GM19324 (cell line): ENCODE results near the gene CADM4.
"Not testable (repeated sequence)": the region's sequence is repeated elsewhere in the genome, so short reads cannot be mapped to it uniquely, and the experiment has no call there.

Experiments
- ATAC-seq: cut with Tn5 transposase; IDR thresholded peaks from one replicate; pipeline ENCODE4 v1.9.1; 2021; ENCODE audit warnings: mild to moderate bottlenecking, moderate library complexity; ENCODE audit not compliant: unreplicated experiment, low FRiP score

CADM4 gene

DNA sequence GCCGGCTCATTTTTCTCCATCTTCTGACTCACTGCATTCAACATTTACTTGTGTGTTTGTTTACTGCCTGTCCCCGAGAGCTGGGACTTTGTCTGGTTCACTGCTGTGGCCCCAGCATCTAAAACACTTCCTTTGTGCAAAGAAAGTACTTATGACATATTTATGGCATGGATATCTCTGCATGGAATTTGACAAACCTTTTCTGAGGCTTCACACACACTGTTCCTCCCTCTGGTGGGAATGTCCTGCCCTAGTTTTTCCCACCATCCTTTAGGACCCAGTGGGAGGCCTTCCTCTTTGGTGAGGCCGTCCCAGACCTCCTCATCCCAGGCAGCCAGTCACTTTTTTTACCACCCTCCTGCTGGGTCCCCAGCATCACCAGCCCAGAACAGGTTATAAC lies 29.2 kb downstream of the CADM4 start:
- ATAC-seq, result no peak

DNA sequence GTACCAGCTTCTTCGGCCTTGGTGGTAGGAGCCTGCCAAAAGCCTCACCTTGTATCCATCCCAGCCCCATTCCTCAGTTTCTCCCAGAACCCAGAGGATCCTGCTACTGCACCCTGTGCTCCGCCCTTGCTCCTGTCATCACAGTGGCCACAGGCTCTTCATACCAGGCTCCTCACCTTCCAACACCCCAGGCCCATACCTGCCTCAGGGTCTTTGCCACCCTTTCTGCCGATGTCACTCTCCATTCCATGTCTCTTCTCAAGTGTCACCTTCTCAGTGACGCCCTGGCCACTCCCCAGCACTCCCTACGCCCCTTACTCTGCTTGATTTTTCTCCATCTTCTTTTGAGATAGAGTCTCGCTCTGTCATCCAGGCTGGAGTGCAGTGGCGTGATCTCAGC lies 29.8 kb downstream of the CADM4 start:
- ATAC-seq, result no peak

DNA sequence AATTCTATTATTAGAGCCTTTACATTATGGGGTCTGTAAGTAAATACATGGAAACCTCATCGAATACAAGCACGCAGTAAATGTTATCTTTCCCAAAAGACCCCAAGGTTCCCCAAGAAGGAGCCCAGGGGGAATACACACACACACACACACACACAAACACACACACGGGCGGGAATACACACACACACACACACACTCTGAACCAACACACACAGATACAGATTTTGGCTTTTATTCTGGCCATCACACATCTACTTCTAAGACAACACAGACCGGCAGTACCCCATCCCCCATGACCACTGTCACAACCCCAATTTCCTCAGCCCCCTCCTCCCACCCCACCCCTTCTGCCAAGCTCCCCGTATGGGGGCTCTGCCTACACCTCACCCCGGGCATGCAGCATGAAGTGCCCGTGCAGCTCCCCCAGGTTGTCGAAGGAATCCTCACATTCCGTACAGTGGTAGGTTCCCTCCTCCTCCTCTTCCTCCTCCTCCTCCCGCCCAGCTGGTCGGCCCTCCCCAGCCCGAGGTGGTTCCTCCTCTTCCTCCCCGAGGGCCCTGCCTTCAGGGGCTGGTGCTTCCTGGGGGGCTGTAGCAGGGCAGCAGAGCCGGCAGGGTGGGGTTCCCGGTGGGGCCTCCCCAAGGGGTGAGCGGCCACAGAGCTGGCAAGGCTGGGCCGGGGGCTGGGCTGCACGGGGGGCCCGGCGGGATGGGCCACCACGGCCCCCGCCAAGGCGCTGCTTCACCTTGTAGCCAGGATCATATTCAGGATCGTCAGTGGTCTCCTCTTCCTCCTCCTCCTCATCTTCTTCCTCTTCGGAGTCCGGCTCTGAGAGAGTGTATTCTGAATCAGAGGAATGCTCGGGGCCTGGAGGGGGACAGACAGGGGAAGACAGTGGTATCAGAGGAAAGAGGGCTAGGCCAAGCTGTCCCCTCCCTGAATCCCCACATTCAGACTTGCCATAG lies 32.1 kb downstream of the CADM4 start:
- ATAC-seq, result no peak

DNA sequence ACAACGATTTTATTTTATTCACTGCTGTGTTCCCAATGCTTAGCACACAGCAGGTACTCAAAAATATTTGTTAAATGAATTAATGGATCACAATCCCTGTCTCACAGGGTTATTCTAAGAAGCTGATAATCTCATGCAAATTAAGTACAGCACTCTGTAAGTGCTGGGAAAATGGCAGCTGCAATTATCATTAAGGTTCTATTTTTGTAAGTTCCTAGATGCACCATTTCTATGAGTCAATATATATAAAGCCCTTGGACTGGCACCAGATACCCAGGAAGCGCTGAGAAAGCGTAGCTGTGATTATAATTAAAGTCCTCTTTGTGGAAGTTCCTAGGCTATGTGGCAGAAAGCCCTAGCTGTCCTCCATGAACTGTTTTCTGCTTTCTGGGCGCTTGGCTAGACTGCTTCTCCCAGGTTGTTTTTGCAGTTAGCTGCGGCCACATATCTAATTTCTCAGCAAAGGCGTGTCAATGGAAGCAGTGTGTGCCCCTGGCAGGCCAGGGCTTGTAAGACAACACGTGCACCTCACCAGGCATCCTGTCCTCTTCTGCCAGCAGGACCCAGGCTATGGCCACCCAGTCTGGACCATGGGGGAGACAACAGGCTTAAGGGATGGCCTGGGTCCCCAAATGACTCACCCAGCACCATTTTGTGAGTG lies 33.0 kb downstream of the CADM4 start:
- ATAC-seq, result no peak

DNA sequence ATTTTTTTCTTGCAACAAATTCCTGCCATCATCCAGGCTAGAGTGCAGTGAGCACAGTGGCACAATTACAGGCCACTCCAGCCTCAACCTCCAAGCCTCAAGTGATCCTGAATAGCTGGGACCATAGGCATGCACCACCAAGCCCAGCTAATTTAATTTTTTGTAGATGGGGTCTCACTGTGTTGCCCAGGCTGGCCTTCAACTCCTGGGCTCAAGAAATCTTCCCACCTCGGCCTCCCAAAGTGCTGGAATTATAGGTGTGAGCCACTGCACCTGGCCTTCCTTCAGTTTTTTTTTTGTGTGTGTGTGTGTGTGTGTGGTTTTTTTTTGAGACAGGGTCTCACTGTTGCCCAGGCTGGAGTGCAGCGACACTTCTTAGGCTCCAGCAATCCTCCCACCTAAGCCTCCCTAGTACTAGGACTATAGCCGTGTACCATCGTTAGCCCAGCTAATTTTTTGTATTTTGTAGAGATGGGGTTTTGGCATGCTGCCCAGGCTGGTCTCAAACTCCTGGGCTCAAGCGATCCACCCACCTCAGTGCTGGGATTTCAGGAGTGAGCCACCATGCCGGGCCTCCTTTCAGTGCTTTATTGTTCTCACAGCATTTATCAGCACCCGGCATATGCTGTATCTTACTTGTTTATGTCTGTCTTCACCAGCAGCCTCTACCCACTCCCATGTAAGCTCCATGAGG lies 33.6 kb downstream of the CADM4 start:
- no peak for ATAC-seq

DNA sequence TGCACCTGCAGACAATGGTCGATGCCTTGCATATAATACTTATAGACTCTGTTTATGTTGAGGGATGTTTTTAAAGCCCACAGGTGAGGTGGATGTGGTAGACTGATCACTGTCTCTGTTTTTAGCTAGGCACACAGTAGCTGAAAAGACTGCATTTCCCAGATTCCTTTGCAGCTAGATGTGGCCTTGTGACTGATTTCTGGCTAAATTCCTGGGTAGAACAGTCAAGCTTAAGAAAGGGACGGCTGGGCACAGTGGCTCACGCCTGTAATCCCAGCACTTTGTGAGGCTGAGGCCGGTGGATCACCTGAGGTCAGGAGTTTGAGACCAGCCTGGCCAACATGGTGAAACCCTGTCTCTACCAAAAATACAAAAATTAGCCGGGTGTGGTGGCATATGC lies 39.3 kb downstream of the CADM4 start:
- ATAC-seq, result not testable (repeated sequence)

DNA sequence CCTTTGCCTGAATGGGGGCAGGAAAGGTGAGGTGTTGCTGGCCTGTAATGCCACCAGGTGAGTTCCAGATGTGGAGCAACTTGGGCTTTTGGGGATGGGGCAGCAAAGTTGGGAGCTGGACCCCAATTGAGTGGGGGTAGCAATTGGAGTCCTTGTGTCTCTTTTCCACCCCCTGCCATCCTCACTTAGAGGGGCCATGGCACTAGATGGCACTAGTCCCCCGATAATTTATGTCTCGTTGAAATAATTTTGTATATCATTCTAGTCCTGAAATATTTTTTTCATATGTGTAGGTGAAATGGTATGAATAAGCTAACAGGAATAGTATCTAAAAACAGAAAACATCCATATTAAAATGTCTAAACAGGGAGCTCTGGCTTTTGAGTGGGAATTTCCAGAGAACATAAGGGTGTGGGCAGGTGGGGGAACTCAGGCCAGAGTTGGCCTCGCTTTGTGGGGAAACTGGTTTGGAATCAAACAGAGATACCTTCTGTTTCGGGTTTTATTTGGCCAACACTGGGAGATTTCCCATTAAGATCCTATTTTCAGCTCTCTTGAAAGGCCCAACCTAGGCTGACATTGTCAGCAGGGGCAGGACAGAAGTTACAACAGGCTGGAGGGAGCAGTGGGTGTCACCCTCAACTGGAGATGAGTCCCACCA lies 39.9 kb downstream of the CADM4 start:
- ATAC-seq, result no peak

DNA sequence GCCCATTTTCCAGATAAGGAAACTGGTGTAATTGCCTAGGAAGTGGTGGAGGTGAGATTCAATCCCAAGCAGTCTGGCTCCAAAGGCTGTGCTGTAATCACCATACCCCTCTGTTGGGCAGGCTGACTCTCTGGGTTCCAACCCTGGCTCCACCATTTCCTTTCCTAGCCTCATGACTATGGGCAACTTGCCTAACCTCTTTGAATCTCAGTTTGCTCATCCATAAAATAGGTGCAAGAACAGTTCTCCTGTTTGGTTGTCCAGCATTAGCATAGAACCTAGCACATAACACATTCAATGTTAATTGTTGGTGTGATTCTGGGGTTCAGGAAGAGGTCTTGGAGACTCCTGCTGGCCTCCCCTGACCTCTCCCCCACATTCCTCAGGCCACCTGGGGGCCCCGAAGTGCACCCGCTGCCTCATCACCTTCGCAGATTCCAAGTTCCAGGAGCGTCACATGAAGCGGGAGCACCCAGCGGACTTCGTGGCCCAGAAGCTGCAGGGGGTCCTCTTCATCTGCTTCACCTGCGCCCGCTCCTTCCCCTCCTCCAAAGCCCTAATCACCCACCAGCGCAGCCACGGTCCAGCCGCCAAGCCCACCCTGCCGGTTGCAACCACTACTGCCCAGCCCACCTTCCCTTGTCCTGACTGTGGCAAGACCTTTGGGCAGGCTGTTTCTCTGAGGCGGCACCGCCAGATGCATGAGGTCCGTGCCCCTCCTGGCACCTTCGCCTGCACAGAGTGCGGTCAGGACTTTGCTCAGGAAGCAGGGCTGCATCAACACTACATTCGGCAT lies 41.0 kb downstream of the CADM4 start:
- no peak for ATAC-seq

DNA sequence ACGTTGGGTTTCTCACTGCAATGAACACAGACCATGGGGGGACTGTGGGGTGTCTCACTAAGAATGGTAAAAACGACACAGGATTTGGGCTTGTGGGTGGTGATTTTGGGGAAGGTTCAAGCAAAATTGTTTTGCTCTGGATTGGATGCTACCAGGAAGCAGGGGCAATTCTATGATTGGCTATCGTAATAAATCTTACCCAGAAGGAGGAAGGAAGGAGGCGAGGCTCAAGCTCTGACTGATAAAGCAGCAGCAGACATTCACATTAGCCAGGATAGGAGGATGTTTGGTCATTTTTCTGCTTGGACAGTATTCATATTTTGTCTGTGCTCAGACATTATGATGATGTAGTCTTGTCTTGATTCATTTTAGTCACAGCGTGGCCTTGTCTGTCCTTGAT lies 41.8 kb downstream of the CADM4 start:
- no peak for ATAC-seq

DNA sequence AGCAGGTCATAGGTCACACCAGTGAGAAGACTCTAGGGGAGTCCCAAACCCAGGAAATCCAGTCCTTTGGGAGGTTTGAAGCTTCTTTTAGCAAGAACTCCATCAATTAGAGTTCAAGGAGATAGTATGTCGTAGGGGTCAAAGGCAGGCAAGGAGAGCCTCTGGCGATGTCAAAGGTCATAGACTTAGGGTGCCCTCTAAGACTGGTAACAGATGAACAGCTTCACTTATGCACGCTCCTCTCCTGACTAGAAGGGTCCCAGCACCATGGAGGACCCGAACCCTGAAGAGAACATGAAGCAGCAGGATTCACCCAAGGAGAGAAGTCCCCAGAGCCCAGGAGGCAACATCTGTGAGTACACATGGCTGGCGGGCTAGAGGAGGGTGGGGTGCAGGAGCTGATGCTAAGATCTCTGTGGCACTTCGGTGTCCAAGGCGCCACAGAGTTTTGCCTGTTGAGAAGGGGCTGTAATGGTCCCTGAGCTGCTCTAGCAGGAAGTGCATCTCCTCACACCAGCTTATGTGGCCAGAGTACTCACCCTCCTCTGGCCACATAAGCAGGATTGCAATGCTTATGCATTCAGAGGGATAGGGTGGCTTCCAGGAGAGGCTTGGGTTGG lies 42.7 kb downstream of the CADM4 start:
- ATAC-seq, result no peak

DNA sequence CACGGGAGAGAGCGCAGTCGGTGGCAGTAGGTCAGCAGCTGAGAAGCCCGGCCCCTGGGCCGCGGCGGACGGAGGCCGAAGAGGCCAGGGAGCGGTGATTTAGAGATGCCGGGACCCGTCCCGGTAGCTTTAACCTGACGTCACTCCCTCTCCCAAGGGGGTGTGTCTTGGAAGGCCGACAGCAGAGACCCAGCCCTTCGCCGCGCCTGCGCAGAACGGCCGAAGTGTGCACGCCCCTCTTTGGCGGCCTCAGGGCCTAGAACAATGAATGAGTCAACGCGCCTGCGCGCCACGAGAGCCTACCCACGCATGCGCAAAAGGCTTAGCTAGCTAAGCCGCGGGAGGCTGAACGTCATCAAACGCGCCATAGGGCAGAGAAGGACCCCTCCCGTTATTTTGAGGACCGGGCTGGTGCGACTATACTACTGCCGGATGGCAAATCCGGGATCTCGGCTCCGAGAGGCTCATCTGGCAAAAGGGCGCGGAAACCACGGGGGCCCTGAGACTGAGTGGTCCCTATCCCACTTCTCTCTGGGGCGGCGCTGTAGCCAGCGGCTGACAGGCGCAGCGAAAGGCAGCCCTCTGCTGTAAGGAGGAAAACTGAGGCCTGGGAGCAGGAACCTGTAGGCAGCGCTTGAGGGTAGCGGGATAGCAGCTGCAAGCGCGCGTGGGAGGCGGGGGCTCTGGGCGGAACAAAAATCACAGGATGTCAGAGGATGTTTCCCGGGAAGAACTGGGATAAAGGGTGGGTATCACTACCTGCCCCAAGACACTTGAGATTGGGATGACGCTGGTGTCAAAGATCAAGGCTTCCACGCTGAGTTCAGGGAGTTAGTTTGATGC lies 43.4 kb downstream of the CADM4 start, which contains the start of the genes IRGQ and ZNF576:
Gene IRGQ, minus strand, starts transcription at position 136 of the 843 bp plus-strand sequence. CDS start 796 bp downstream, outside the sequence.
Gene ZNF576, plus strand, starts transcription at position 597 of the 843 bp plus-strand sequence. CDS start 514 bp downstream, outside the sequence.
- peak; percentile 90 for ATAC-seq

DNA sequence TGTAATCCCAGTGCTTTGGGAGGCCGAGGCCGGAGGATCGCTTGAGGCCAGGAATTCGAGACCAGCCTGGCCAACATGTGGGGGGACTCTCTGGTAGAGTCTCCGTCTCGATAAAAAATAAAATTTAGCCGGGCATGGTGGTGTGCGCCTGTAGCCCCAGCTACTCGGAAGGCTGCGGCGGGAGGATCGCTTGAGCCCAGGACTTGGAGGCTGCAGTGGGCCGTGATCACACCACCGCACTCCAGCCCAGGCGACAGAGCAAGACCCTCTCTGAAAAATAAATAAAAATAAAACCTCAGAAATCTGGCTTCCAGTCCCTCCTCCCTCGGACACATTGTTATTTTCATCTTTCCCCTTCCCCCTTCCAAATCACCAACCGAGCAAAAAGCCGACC lies 44.0 kb downstream of the CADM4 start:
- no peak for ATAC-seq

DNA sequence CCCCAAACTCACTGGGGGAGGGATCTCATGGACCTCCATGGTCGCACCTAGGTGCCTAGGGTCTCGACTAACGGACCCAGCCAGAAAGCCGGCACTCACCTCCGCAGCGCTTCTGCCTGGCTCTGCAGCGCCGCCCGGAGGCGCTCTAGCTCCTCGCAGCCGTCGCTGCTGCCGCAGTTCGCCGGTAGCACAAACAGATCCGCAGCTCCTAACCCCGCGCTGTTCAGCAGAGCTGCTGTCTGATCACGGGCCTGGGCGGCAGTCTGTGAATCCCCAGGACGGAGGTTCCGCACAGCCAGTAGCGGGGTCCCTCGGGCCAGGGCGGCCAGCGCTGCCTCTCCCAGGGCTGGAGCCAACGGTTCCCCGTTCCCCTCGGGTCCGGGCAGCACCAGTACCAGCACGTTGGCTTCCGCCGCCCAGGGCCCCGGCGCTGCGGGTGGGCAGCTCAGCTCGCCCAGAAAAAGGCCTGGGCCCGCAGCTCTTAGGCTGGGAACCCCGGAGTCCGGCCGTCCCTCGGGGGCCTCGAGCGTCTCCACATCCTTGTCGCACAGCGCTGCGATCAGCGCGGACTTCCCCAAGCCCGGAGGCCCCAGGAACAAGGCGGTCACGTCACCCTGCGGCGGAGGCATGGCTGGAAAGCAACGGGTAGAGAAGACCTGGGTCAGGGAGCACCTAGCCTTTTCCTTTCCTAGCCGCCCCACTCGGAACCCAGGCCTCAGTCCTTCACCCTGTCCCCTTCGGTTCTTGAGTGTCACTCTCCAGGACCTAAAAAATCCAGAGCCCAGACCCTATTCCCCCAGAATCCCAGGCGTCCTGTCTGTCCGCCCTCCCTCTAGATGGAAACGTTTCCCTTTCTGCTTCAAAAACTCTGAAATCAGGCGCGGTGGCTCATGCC lies 44.7 kb downstream of the CADM4 start:
- ATAC-seq, result no peak

DNA sequence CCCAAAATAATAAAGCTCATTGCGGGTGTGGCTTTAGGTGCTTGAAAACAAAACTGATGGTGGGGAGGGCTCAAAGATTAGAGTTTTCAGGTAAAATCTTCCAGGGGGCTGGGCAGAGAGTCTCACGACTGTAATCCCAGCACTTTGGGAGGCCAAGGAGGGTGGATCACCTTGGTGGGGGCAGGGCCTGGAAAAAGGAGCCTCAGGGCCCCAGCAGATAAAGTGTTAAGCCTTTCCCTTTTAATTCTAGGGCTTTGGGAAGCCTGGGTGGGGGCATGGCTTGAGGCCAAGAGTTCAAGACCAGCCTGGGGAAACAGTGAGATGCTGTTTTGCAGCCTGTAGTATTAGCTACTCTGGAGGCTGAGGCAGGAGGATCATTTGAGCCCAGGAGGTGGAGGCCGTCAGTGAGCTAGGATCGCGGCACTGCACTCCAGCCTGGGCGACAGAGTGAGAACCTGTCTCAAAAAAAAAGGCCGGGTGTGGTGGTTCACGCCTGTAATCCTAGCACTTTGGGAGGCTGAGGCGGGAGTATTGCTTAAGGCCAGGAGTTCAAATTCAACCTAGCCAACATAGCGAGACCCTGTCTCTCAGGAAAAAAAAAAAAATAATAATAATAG lies 45.5 kb downstream of the CADM4 start:
- no peak for ATAC-seq

DNA sequence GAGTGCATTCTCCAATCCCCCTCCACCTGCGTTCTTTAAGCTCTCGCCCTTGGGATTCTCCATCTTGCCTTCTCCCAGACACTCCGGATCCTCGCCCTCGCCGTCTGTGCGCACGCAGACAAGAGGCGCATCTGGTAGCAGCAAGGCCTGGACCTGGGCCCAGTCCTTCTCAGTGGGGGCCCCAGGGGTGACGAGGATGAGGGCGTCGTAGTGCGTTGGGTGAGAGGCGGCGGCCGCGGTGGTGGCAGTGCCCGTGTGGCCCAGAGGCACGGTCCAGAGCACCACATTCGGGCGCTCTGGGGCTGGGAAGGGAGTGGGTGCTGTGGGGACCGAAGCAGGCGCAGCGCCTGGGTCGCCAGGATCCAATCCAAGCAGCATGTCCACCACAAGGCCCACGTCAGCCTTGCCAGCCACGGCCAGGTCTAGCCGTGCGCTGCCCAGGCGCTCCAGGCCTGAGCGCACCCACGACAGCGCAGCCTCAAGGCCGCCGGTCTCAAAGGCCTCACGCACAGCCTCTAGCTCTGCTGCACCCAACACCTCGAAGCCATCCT lies 46.8 kb downstream of the CADM4 start:
- ATAC-seq, result no peak

DNA sequence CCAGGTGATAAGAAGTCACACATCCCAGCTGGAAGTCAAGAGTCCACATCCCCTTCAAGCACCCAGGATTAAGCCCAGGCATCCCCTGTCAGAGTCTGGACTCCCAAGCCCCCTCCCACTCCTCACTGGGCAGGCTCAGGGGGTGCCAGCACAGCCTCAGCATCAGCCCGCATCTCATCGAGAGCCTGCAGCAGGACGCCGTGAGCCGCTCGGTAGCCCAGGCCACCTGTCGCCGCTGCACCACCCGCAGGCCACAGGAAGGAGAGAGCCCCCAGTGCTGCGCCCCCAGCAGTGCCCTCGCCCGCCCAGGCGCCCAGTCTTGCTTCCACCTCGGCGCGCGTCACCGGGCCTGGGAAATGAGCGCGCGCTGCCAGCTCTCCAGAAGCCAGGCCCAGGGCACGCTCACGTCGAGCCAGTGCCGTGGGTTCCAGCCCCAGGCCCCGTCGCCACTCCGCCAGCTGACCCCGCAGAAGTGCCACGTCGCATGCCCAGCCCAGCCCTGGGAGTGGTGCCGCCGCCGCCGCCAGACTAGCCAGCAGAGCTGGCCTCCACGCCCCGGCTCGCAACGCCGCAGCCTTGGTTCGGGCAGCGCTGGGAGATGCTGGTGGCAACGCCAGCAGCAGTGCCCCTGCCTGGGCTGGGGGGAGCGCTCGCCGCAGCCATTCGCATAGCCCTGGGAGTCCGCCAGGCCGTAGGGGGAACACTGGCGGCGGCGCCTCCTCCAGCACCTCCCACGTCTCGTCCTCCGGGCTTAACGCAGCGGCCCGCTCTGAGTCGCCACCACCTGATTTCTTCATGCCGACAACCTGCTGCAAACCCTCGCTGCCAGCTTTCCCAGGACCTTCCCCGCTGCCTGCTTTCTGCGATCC lies 47.5 kb downstream of the CADM4 start:
- no peak for ATAC-seq
